BE2C (cell line): ENCODE data around the gene TEX12.

Experiments used
- DNase-seq: peaks from one replicate; pipeline ENCODE4 v3.0.0-alpha.2; 2020
- H3K27me3 ChIP-seq: fragments of 250-450 bp; sonication (Bioruptor Pico); 2 replicates; pipeline ENCODE4 v1.5.1; 2020; ENCODE audit warnings: mild to moderate bottlenecking
- H3K36me3 ChIP-seq: fragments of 250-450 bp; sonication (Bioruptor Pico); 2 replicates; pipeline ENCODE4 v1.5.1; 2020; ENCODE audit warnings: mild to moderate bottlenecking
- H3K4me1 ChIP-seq: fragments of 250-450 bp; sonication (Bioruptor Pico); 2 replicates; pipeline ENCODE4 v1.5.1; 2020
- H3K4me3 ChIP-seq: 2 replicates; pipeline ENCODE4 v1.5.1; 2011; ENCODE audit warnings: low read depth, low read length
- H3K9me3 ChIP-seq: fragments of 250-450 bp; sonication (Bioruptor Pico); 2 replicates; pipeline ENCODE4 v1.5.1; 2020
- CTCF ChIP-seq: IDR thresholded peaks from 2 replicates; pipeline ENCODE4 v1.5.1; 2012; ENCODE audit warnings: mild to moderate bottlenecking, low read depth, low read length

The TEX12 gene

DNA sequence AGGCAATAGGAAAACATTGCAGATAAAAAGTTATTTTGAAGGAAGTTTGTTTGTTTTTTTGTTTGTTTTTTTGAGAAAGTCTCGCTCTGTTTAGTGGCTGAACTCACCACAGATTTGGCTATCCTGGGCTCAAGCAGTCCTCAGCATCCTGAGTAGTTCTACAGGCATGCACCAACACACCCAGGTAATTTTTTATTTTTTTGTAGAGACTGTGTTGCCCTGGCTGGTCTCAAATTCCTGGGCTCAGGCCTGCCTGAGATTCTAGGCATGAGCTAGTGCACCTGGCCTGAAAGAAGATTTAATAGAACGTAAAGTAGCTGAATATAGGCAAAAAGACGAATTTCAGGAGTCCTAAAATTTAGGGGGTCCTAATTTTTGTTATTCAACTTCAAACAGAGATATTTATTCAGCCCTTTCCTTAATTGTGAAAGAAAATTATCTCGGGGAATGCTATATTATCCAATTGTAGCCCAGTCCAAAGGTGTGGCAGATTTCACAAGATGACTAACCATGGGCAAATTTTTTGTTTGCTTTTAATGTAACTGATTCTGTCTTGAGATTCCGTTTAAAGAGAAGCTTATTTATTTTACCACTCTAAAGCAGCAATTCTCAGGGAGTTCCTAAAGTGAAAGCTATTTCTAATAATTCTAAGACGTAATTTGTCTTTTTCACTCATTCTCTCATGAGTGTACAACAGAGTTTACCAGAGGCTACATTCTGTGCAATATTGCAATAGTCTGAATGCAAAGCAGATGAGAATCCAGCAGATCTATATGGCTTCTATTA, 4.2 kb upstream of the TEX12 start:
- H3K9me3 ChIP-seq: no peaks in the 10 kb centered on the region
- H3K4me1 ChIP-seq: no peaks in the 10 kb centered on the region
- H3K27me3 ChIP-seq: no peaks in the 10 kb centered on the region
- no peak for TF ChIP-seq CTCF
- H3K36me3 ChIP-seq: no peaks in the 10 kb centered on the region
- DNase-seq: no peak
- H3K4me3 ChIP-seq: no peak overlapping the region

DNA sequence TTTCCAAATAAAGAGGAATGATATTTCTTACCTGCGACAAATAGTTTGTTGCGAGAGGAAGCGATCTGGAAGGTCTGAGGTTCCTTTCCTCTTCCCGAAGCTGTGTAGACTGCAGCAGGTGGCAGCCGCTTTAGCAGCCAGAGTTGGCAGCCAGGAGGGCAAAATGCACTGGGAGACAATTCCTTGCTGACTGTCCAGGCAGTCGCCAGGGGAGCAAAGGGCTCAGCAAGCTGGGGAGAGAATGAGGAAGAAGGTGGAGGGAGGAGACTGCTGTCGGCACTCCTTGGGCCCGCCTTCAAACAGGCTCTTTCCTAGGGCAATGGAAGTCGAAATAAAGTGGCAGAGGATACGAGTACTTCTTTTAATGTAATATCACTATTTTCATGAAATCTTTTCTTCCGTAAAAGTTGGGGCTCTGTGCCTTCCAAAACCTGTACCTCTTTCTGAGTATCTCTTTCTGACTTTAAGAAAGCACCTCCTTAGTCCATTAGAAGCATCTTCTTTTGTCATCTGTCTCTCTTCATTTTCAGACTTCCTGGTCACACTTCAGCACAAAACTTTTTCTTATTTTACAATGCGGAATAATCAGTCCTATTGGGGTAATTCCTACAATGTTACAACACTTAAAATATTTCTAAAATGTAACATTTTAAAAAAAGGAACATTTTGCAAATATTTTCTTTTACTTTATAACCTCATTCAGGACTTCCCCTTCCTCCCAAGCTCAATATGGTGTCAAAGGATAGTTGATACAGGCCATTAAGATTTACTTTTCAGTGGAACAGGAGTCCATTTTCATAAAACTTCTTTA, 3.1 kb upstream of the TEX12 start, which contains the start of gene IL18:
Gene IL18, minus strand, starts transcription at position 220 of the 811 bp plus-strand sequence. CDS start 9,041 bp downstream, outside the sequence.
- Histone ChIP-seq H3K4me1 (no peaks in the 10 kb centered on the region), H3K27me3 (no peaks in the 10 kb centered on the region), H3K4me3 (no peak within 1 kb of the TSS), H3K36me3 (no peaks in the 10 kb centered on the region), H3K9me3 (no peaks in the 10 kb centered on the region)
- TF ChIP-seq CTCF: no peak
- no peak for DNase-seq

DNA sequence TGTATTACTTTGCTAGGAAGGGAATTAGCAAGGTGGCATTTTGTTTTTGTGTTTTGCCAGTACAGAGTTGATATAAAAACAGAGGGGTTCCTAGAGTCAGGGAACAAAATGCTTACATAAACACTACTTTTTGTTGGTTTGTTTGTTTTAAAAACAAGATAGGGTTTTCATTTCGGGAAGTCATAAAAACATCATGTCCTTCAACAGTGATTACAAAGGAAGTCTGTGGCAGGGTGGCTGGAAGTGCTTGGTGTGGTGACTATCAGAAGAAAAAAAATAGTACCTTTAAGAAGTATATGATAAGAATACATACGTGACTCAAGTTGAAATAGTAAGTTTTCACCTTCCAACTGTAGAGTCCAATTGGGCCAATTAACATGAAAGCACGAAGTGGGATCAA, 2.1 kb upstream of the TEX12 start:
- H3K36me3 ChIP-seq: no peaks in the 10 kb centered on the region
- no peaks in the 10 kb centered on the region for H3K9me3 ChIP-seq
- H3K27me3 ChIP-seq: no peaks in the 10 kb centered on the region
- no peak for TF ChIP-seq CTCF
- no peak overlapping the region for H3K4me3 ChIP-seq
- no peak for DNase-seq
- H3K4me1 ChIP-seq: no peaks in the 10 kb centered on the region

- Histone ChIP-seq H3K27me3 (no peaks in the 10 kb centered on the region), H3K4me3 (no peak overlapping the region), H3K36me3 (no peaks in the 10 kb centered on the region), H3K4me1 (no peaks in the 10 kb centered on the region), H3K9me3 (no peaks in the 10 kb centered on the region)
- TF ChIP-seq CTCF: no peak
- no peak for DNase-seq
Measured at GRCh38 chr11:112166562-112166961, 610 bp upstream of the TEX12 start.

- Histone ChIP-seq H3K27me3 (no peaks in the 10 kb centered on the region), H3K4me1 (peaks cover 3% of the 10 kb centered on the region; the same call in 1 of the 2 replicates), H3K36me3 (no peaks in the 10 kb centered on the region), H3K4me3 (no peak overlapping the region), H3K9me3 (no peaks in the 10 kb centered on the region)
- DNase-seq: no peak
- TF ChIP-seq CTCF: no peak
Measured at GRCh38 chr11:112172362-112172994, 5.3 kb downstream of the TEX12 start.
